ENCODE data around the gene KLHL28. TPM values are rescaled to one million over a fixed set of nuclear protein-coding genes. Genes with fewer than 3 reads are reported as not detected.

Gene KLHL28
- total RNA-seq (2022; extraction: Qiagen RNA extraction; ENCODE audit: low read depth), result 5.1 to 6.4 TPM (median 5.6 TPM) in 5 replicates

GRCh38 chr14:44961554-44962333, at the start of gene KLHL28, which contains the start of gene TOGARAM1:
TSS of gene KLHL28 (minus strand) at chr14:44961947. CDS start at chr14:44945928, 16,019 bp downstream.
TSS of gene TOGARAM1 (plus strand) at chr14:44962190. CDS start at chr14:44962422, 232 bp downstream.

Other genes starting within 250 kb of the KLHL28 start
- 6.9 to 10.7 TPM (median 8.6 TPM) in 5 replicates for gene TOGARAM1, start 243 bp upstream of the KLHL28 start, total RNA-seq (2022; extraction: Qiagen RNA extraction; ENCODE audit: low read depth)
- 15.4 to 24.4 TPM (median 18.9 TPM) in 5 replicates for gene PRPF39, start 122.2 kb upstream of the KLHL28 start, total RNA-seq (2022; extraction: Qiagen RNA extraction; ENCODE audit: low read depth)
- 115 to 141 TPM (median 116 TPM) in 5 replicates for gene FKBP3, start 172.5 kb upstream of the KLHL28 start, total RNA-seq (2022; extraction: Qiagen RNA extraction; ENCODE audit: low read depth)
- gene FANCM, start 174.0 kb upstream of the KLHL28 start, total RNA-seq (2022; extraction: Qiagen RNA extraction; ENCODE audit: low read depth), result 5.7 to 8.7 TPM (median 6.6 TPM) in 5 replicates

Measured in A549 treated with CpdA at 1 μM for 4 hours (cell line).